BJ (cell line): ENCODE data around the gene GRB10. TPM values are rescaled to one million over a fixed set of nuclear protein-coding genes. Genes with fewer than 3 reads are reported as not detected.

Experiments
- CTCF ChIA-PET: fragments of 350-600 bp; formaldehyde crosslinking; extraction: SDS; loops from one replicate; lab custom pipeline; 2021; ENCODE audit warnings: antibody characterized with exemption, inconsistent platforms; lab: Yijun Ruan, JAX
- POLR2A ChIA-PET: fragments of 300-600 bp; sonication (Branson Sonifier 250); formaldehyde crosslinking; extraction: SDS; loops from one replicate; lab custom pipeline; 2021; ENCODE audit warnings: antibody characterized with exemption; lab: Charles Lee
- DNase-seq: peaks from one replicate; pipeline ENCODE4 v3.0.0-alpha.2; 2011; ENCODE audit warnings: low read depth
- H3K27me3 ChIP-seq: 2 replicates; pipeline ENCODE4 v1.6.0; 2011; ENCODE audit warnings: low read length; ENCODE audit not compliant: control insufficient read depth, insufficient read depth
- H3K36me3 ChIP-seq: 2 replicates; pipeline ENCODE4 v1.5.1; 2011; ENCODE audit warnings: low read length; ENCODE audit not compliant: control insufficient read depth, insufficient read depth
- H3K4me3 ChIP-seq: 2 replicates; pipeline ENCODE4 v1.5.1; 2011; ENCODE audit warnings: low read depth, mild to moderate bottlenecking, control low read depth, low read length
- CTCF ChIP-seq: IDR thresholded peaks from 2 replicates; pipeline ENCODE4 v1.5.1; 2011; ENCODE audit warnings: low read depth, mild to moderate bottlenecking, control low read depth, inconsistent platforms, low read length, moderate library complexity; ENCODE audit not compliant: insufficient read depth
- polyA plus RNA-seq: library from polyadenylated mRNA; depleted of rRNA; stranded (reverse); fragments of >200 nt; gene quantifications from 2 replicates; pipeline ENCODE4 v1.2.3, GENCODE V29; 2011

GRB10 gene
- polyA plus RNA-seq, 1 experiment: 8.5 TPM

- Histone ChIP-seq H3K36me3 (peaks cover 6% of the 10 kb centered on the region), H3K27me3 (no peaks in the 10 kb centered on the region), H3K4me3 (no peak overlapping the region)
- POLR2A ChIA-PET: no interaction called here
- no peak for DNase-seq
- CTCF ChIA-PET: no interaction called here
- no peak for TF ChIP-seq CTCF
Measured at GRCh38 chr7:50724526-50725520, 57.9 kb downstream of the GRB10 start.

- POLR2A ChIA-PET: no interaction called here
- Histone ChIP-seq H3K27me3 (no peaks in the 10 kb centered on the region), H3K4me3 (no peak overlapping the region), H3K36me3 (peaks cover 6% of the 10 kb centered on the region)
- CTCF ChIA-PET: no interaction called here
- no peak for DNase-seq
- TF ChIP-seq CTCF: no peak
Measured at GRCh38 chr7:50723888-50724287, 58.8 kb downstream of the GRB10 start.

GRCh38 chr7:50723173-50723572 is 59.5 kb downstream of the GRB10 start:
- H3K36me3 ChIP-seq: peaks cover 6% of the 10 kb centered on the region
- DNase-seq: no peak
- CTCF ChIA-PET: interaction anchor here (0.7 to 1.1 kb wide), 2 partner anchors 255 to 345 kb away, joined by 3 to 4 read pairs; no protein-coding TSS in a partner anchor
- H3K4me3 ChIP-seq: no peak overlapping the region
- POLR2A ChIA-PET: no interaction called here
- no peak for TF ChIP-seq CTCF
- no peaks in the 10 kb centered on the region for H3K27me3 ChIP-seq

- ChIA-PET POLR2A (no interaction called here), CTCF (no interaction called here)
- H3K4me3 ChIP-seq: no peak overlapping the region
- peaks cover 4% of the 10 kb centered on the region; the same call in 1 of the 2 replicates for H3K36me3 ChIP-seq
- DNase-seq: no peak
- no peaks in the 10 kb centered on the region for H3K27me3 ChIP-seq
- no peak for TF ChIP-seq CTCF
Measured at GRCh38 chr7:50721661-50722259, 60.9 kb downstream of the GRB10 start.

- H3K4me3 ChIP-seq: no peak overlapping the region
- CTCF ChIA-PET: interaction anchor here (0.7 kb wide), 1 partner anchor 10 kb away, joined by 3 read pairs; no protein-coding TSS in a partner anchor
- DNase-seq: no peak
- peaks cover 4% of the 10 kb centered on the region; the same call in 1 of the 2 replicates for H3K36me3 ChIP-seq
- POLR2A ChIA-PET: no interaction called here
- no peak for TF ChIP-seq CTCF
- H3K27me3 ChIP-seq: no peaks in the 10 kb centered on the region
Measured at GRCh38 chr7:50721160-50721559, 61.5 kb downstream of the GRB10 start.
